Right kidney (tissue), 9 donors: ENCODE measurements around the gene MBOAT2.
A peak's percentile ranks its signal among the peaks of the same experiment; 100 is the strongest.
"Not testable (repeated sequence)": the region's sequence is repeated elsewhere in the genome, so short reads cannot be mapped to it uniquely, and the experiment has no call there.

ENCODE experiments used
- DNase-seq: peaks from one replicate; pipeline ENCODE4 v3.0.0-alpha.2; 2016
- long read RNA-seq, 8 donors: transcript quantifications; one replicate each; lab custom pipeline, GENCODE V29; 2026

Gene MBOAT2
- long read RNA-seq, donor 1, full-length matches to known transcripts: 14 of 14 reads
- long read RNA-seq, donor 1, partial matches to known transcripts: 0 of 14 reads
- long read RNA-seq, donor 1, other reads (novel, unspliced or antisense): 0 of 14 reads
- long read RNA-seq, donor 2, partial matches to known transcripts: 0 of 2 reads
- long read RNA-seq, donor 2, other reads (novel, unspliced or antisense): 0 of 2 reads
- long read RNA-seq, donor 3, full-length matches to known transcripts: 3 of 14 reads
- long read RNA-seq, donor 3, partial matches to known transcripts: 11 of 14 reads
- long read RNA-seq, donor 3, other reads (novel, unspliced or antisense): 0 of 14 reads
- long read RNA-seq, donor 4, full-length matches to known transcripts: 11 of 11 reads
- long read RNA-seq, donor 4, partial matches to known transcripts: 0 of 11 reads
- long read RNA-seq, donor 4, other reads (novel, unspliced or antisense): 0 of 11 reads
- long read RNA-seq, donor 5, full-length matches to known transcripts: 4 of 4 reads
- long read RNA-seq, donor 5, partial matches to known transcripts: 0 of 4 reads
- long read RNA-seq, donor 5, other reads (novel, unspliced or antisense): 0 of 4 reads
- long read RNA-seq, donor 6, full-length matches to known transcripts: 7 of 7 reads
- long read RNA-seq, donor 6, partial matches to known transcripts: 0 of 7 reads
- long read RNA-seq, donor 6, other reads (novel, unspliced or antisense): 0 of 7 reads
- long read RNA-seq, donor 7, full-length matches to known transcripts: 14 of 14 reads
- long read RNA-seq, donor 7, partial matches to known transcripts: 0 of 14 reads
- long read RNA-seq, donor 7, other reads (novel, unspliced or antisense): 0 of 14 reads
- long read RNA-seq, donor 8, full-length matches to known transcripts: 11 of 11 reads
- long read RNA-seq, donor 8, partial matches to known transcripts: 0 of 11 reads
- long read RNA-seq, donor 8, other reads (novel, unspliced or antisense): 0 of 11 reads

- DNase-seq: peak; percentile 95
These were observed at the start of gene MBOAT2 for GRCh38 chr2:9003616-9004337. MBOAT2 (minus strand) TSS chr2:9003684; CDS start chr2:9003614, 70 bp downstream.

- no peak for DNase-seq
These were observed 49.5 kb upstream of the MBOAT2 start for GRCh38 chr2:9052821-9053533.

GRCh38 chr2:9051451-9051850 is 48.0 kb upstream of the MBOAT2 start:
- not testable (repeated sequence) for DNase-seq

GRCh38 chr2:9050122-9050809 is 46.8 kb upstream of the MBOAT2 start:
- no peak for DNase-seq

- no peak for DNase-seq
These were observed 42.1 kb upstream of the MBOAT2 start for GRCh38 chr2:9045595-9045994.

GRCh38 chr2:9043491-9043890 is 40.0 kb upstream of the MBOAT2 start:
- not testable (repeated sequence) for DNase-seq

- no peak for DNase-seq
These were observed 33.7 kb upstream of the MBOAT2 start for GRCh38 chr2:9037166-9037565.

GRCh38 chr2:9033385-9034168 is 30.1 kb upstream of the MBOAT2 start:
- no peak for DNase-seq

- no peak for DNase-seq
These were observed 29.2 kb upstream of the MBOAT2 start for GRCh38 chr2:9032536-9033255.

GRCh38 chr2:9032121-9032520 is 28.6 kb upstream of the MBOAT2 start:
- no peak for DNase-seq

GRCh38 chr2:9031246-9031645 is 27.8 kb upstream of the MBOAT2 start:
- DNase-seq: no peak

GRCh38 chr2:9030841-9031240 is 27.4 kb upstream of the MBOAT2 start:
- no peak for DNase-seq

GRCh38 chr2:9030190-9030589 is 26.7 kb upstream of the MBOAT2 start:
- no peak for DNase-seq

- DNase-seq: no peak
These were observed 26.2 kb upstream of the MBOAT2 start for GRCh38 chr2:9029721-9030120.

GRCh38 chr2:9027884-9028283 is 24.4 kb upstream of the MBOAT2 start:
- DNase-seq: no peak

GRCh38 chr2:9025746-9026145 is 22.3 kb upstream of the MBOAT2 start:
- no peak for DNase-seq

- no peak for DNase-seq
These were observed 21.1 kb upstream of the MBOAT2 start for GRCh38 chr2:9024575-9024974.

- DNase-seq: no peak
These were observed 18.2 kb upstream of the MBOAT2 start for GRCh38 chr2:9021563-9022211.

- DNase-seq: no peak
These were observed 16.8 kb upstream of the MBOAT2 start for GRCh38 chr2:9020267-9020666.
